Effector memory CD4-positive, alpha-beta T cell (primary cell): ENCODE results near the gene GTF3C2.

ENCODE experiments used
- DNase-seq, 3 donors: peaks; one replicate each; pipeline ENCODE4 v3.0.0-alpha.2; 2020
- H3K27ac ChIP-seq: 2 replicates; pipeline ENCODE4 v1.7.0; 2013; ENCODE audit warnings: mild to moderate bottlenecking, low read length, moderate library complexity; ENCODE audit not compliant: insufficient read depth, poor library complexity, severe bottlenecking
- H3K27me3 ChIP-seq: replicated peaks from 2 replicates; pipeline ENCODE4 v1.7.0; 2013; ENCODE audit warnings: mild to moderate bottlenecking, low read length; ENCODE audit not compliant: insufficient read depth, control insufficient read depth, poor library complexity, severe bottlenecking
- H3K36me3 ChIP-seq: 2 replicates; pipeline ENCODE4 v1.7.0; 2013; ENCODE audit warnings: mild to moderate bottlenecking, low read length, moderate library complexity; ENCODE audit not compliant: control insufficient read depth, insufficient read depth
- H3K4me1 ChIP-seq: 2 replicates; pipeline ENCODE4 v1.7.0; 2013; ENCODE audit warnings: low read length, mild to moderate bottlenecking; ENCODE audit not compliant: control insufficient read depth, insufficient read depth, poor library complexity, severe bottlenecking
- H3K4me3 ChIP-seq: 2 replicates; pipeline ENCODE4 v1.7.0; 2013; ENCODE audit warnings: low read length, low read depth, mild to moderate bottlenecking; ENCODE audit not compliant: insufficient read depth, poor library complexity, severe bottlenecking
- H3K9me3 ChIP-seq: 2 replicates; pipeline ENCODE4 v1.7.0; 2013; ENCODE audit warnings: mild to moderate bottlenecking, low read length, moderate library complexity; ENCODE audit not compliant: control insufficient read depth

Gene GTF3C2

GRCh38 chr2:27372937-27373336 lies 16.4 kb upstream of the GTF3C2 start:
- Histone ChIP-seq H3K27ac (peak overlapping the region; percentile 14), H3K4me1 (peaks cover 24% of the 10 kb centered on the region), H3K36me3 (peaks cover 54% of the 10 kb centered on the region), H3K9me3 (no peaks in the 10 kb centered on the region), H3K27me3 (no peaks in the 10 kb centered on the region), H3K4me3 (no peak overlapping the region)
- DNase-seq, result no peak

- Histone ChIP-seq H3K9me3 (no peaks in the 10 kb centered on the region), H3K27ac (peak overlapping the region; percentile 89), H3K27me3 (no peaks in the 10 kb centered on the region), H3K36me3 (peaks cover 54% of the 10 kb centered on the region), H3K4me1 (peaks cover 24% of the 10 kb centered on the region), H3K4me3 (peak overlapping the region; percentile 96)
- DNase-seq, result no peak
Measured at GRCh38 chr2:27370816-27371620, 14.5 kb upstream of the GTF3C2 start.

GRCh38 chr2:27370026-27370815 lies 13.7 kb upstream of the GTF3C2 start, which contains the start of the genes EIF2B4 and SNX17:
EIF2B4 (minus strand) TSS chr2:27370338; CDS start chr2:27370314, 24 bp downstream.
SNX17 (plus strand) TSS chr2:27370616; CDS start chr2:27370744, 128 bp downstream.
- Histone ChIP-seq H3K27ac (peak within 1 kb of the TSS; percentile 89), H3K9me3 (no peaks in the 10 kb centered on the region), H3K4me1 (peaks cover 24% of the 10 kb centered on the region), H3K36me3 (peaks cover 53% of the 10 kb centered on the region), H3K27me3 (no peaks in the 10 kb centered on the region), H3K4me3 (peak within 1 kb of the TSS; percentile 96)
- DNase-seq, result peak; percentile 98 to 100 (median 99)

GRCh38 chr2:27369471-27370025 lies 13.0 kb upstream of the GTF3C2 start:
- DNase-seq, result no peak
- peak overlapping the region; percentile 96 for H3K4me3 ChIP-seq
- peaks cover 50% of the 10 kb centered on the region for H3K36me3 ChIP-seq

GRCh38 chr2:27363933-27364332 lies 7.4 kb upstream of the GTF3C2 start:
- no peaks in the 10 kb centered on the region for H3K27me3 ChIP-seq
- H3K36me3 ChIP-seq, result peaks cover 44% of the 10 kb centered on the region
- no peaks in the 10 kb centered on the region for H3K9me3 ChIP-seq
- peaks cover 2% of the 10 kb centered on the region for H3K4me1 ChIP-seq
- no peak overlapping the region for H3K4me3 ChIP-seq
- no peak overlapping the region for H3K27ac ChIP-seq
- DNase-seq, result no peak

More at GRCh38 chr2:27369471-27370025, 13.0 kb upstream of the GTF3C2 start:
- no peaks in the 10 kb centered on the region for H3K9me3 ChIP-seq
- no peaks in the 10 kb centered on the region for H3K27me3 ChIP-seq
- peak overlapping the region; percentile 89 for H3K27ac ChIP-seq
- peaks cover 24% of the 10 kb centered on the region for H3K4me1 ChIP-seq

- no peaks in the 10 kb centered on the region for H3K9me3 ChIP-seq
- DNase-seq, result no peak
- no peak overlapping the region for H3K27ac ChIP-seq
- peaks cover 39% of the 10 kb centered on the region for H3K36me3 ChIP-seq
- no peak overlapping the region for H3K4me3 ChIP-seq
- H3K27me3 ChIP-seq, result no peaks in the 10 kb centered on the region
- H3K4me1 ChIP-seq, result peaks cover under 1% of the 10 kb centered on the region
Measured at GRCh38 chr2:27362678-27363420, 6.3 kb upstream of the GTF3C2 start.

GRCh38 chr2:27356056-27356381 lies 545 bp downstream of the GTF3C2 start:
- Histone ChIP-seq H3K36me3 (no peaks in the 10 kb centered on the region), H3K27ac (peak overlapping the region; percentile 92), H3K9me3 (no peaks in the 10 kb centered on the region), H3K4me3 (peak overlapping the region; percentile 87), H3K4me1 (peaks cover 24% of the 10 kb centered on the region), H3K27me3 (no peaks in the 10 kb centered on the region)
- DNase-seq, result peak in 1 of 3 donors; percentile 23

- Histone ChIP-seq H3K36me3 (peaks cover 5% of the 10 kb centered on the region), H3K4me3 (no peak overlapping the region), H3K27me3 (no peaks in the 10 kb centered on the region), H3K4me1 (peaks cover 24% of the 10 kb centered on the region), H3K9me3 (no peaks in the 10 kb centered on the region), H3K27ac (no peak overlapping the region)
- DNase-seq, result no peak
Measured at GRCh38 chr2:27354597-27354927, 2.0 kb downstream of the GTF3C2 start.

GRCh38 chr2:27353762-27354596 lies 2.6 kb downstream of the GTF3C2 start:
- Histone ChIP-seq H3K27ac (no peak overlapping the region), H3K27me3 (no peaks in the 10 kb centered on the region), H3K4me1 (peaks cover 24% of the 10 kb centered on the region), H3K9me3 (no peaks in the 10 kb centered on the region), H3K4me3 (no peak overlapping the region), H3K36me3 (peaks cover 5% of the 10 kb centered on the region)
- no peak for DNase-seq
